ENCODE measurements around the gene IRF2. TPM values are rescaled to one million over a fixed set of nuclear protein-coding genes. Genes with fewer than 3 reads are reported as not detected.

IRF2 gene
- total RNA-seq, result 45.0 TPM

GRCh38 chr4:184474263-184475095, at the start of gene IRF2:
Gene IRF2 (minus strand): TSS chr4:184474550. CDS start chr4:184429064, 45,486 bp downstream.

Small RNAs within 50 kb of the gene (small RNA-seq; reads per million reads assigned to genes)
- not detected for gene RF00152 (ENCODE audit: low replicate concordance)

Other genes with a start within 250 kb of the IRF2 start
- gene CASP3, start 174.9 kb upstream of the IRF2 start, total RNA-seq, result 17.3 TPM
- 30.1 TPM for gene PRIMPOL, start 175.2 kb upstream of the IRF2 start, total RNA-seq

All from metanephros (tissue), 2 donors.